Measurements from ENCODE around the gene RNF31.

GRCh38 chr14:24145219-24145618, 2.1 kb upstream of the RNF31 start:
- TF ChIP-seq CTCF (IDR thresholded peaks at IDR 0.05), result no peak
- TF ChIP-seq POLR2A (IDR thresholded peaks at IDR 0.05), result no peak
- no peak for TF ChIP-seq POLR2AphosphoS5 (IDR thresholded peaks at IDR 0.05)
